GM19372 (cell line): Measurements from ENCODE around the gene ACTN1.
"Not testable (repeated sequence)": the region's sequence is repeated elsewhere in the genome, so short reads cannot be mapped to it uniquely, and the experiment has no call there.

Experiments
- ATAC-seq: cut with Tn5 transposase; IDR thresholded peaks from one replicate; pipeline ENCODE4 v1.9.1; 2021; ENCODE audit warnings: mild to moderate bottlenecking, low read depth, moderate library complexity; ENCODE audit not compliant: unreplicated experiment

ACTN1 gene

GRCh38 chr14:68987653-68988036 is 8.5 kb upstream of the ACTN1 start:
- no peak for ATAC-seq

GRCh38 chr14:68986926-68987652 is 8.0 kb upstream of the ACTN1 start:
- ATAC-seq: no peak

DNA sequence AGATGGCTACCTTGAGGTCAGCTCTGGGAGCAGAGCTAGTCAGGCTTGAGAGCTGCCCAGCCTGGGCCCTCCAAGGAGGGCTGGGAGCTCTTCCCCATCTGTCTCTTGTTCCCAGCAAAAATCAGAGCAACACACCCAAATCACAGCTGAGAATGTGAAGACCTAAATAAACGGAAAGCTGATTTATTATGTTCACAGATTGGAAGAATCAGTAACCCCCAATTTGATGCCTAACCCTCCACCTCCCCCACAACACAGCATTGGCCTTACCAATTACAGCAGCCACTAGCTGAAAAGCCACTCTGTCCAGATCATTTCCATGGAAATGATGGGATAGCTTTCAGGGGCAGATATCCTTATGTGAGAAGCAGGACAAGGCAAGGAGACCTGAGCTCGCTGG is 7.1 kb upstream of the ACTN1 start:
- no peak for ATAC-seq

DNA sequence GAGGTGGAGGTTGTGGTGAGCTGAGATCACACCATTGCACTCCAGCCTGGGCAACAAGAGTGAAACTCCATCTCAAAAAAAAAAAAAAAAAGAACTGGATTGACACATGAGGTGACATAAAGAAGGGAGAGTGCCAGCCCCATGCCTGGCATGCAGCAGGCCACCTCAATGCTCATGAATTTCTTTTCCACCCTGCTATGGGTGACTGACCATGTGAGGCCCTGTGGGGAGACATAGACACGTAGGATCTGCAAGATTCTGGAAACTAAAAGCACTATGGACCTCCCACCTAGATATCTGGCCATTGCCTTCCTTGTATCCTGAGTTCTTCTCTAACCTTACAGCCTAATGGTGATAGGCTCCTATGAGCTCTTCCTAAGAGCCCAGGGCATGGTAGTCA is 5.6 kb upstream of the ACTN1 start:
- ATAC-seq: no peak

GRCh38 chr14:68983191-68983590 is 4.1 kb upstream of the ACTN1 start:
- ATAC-seq: no peak

DNA sequence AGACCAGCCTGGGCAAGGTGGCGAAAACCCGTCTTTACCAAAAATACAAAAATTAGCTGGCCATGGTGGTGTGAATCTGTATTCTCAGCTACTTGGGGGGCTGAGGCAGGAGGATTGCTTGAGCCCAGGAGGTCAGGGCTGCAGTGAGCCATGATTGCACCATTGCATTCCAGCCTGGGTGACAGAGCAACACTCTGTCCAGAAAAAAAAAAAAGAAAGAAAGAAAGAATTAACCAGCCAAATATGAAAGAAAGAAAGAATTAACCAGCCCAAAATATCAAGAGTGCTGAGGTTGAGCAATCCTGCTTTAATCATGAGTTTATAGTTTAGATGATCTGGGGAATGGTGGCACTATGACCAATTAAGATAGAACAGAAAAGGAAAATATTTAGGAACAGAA is 3.5 kb upstream of the ACTN1 start:
- ATAC-seq: no peak

- ATAC-seq: no peak
These were observed 2.5 kb upstream of the ACTN1 start for GRCh38 chr14:68981539-68981976.

DNA sequence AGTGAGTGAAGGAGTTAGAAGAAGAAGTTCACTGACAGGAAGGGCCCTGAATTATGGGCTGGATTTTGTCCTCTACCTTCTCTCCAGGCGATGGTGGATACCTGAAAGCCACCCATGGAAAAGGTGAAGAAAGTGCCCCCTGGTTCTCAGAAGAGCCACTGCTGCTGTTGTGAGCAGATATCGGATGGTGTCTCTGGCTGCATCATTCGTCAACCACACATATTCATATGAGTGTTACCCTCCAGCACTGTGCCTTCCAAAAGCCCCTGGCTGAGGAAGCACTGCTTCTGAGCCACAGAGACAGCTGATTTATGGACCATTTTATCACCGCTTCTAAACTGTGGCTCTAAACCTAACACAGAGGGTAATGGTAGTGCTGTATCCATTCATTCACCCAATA is 2.0 kb upstream of the ACTN1 start:
- no peak for ATAC-seq

DNA sequence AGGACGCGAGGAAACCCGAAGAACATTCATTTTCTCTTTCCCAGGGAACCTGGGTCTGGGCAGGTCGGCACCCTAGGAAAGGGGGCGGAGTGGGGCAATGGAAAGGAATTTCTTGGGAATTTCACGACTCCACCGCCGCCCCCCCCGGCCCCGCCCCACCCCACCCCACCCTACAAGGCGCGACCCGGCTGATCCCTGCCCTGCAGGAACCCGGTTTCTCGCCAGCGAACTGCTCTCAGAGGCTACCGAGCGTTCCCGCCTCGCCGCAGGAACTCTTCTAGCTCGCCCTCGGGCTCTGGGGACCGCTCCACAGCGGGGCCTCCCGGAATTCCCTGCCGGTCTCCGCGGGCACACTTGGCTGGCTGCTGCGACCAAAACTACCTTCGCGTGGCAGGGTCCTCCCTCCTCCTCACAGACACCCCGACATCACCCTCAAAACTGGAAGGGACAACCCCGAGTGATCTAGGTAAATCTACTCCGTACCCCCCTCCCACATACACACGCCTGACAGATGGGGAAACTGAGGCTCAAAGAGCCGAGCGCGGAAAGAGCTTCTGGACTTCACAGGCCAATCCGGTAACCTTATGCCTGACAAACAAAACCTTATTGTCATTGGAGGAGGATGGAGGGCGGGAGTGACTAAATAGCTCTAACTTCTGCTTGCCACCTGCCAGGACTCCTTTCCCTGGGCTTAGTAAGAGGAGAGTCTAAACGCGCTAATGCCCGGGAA is 785 bp upstream of the ACTN1 start:
- ATAC-seq: no peak

DNA sequence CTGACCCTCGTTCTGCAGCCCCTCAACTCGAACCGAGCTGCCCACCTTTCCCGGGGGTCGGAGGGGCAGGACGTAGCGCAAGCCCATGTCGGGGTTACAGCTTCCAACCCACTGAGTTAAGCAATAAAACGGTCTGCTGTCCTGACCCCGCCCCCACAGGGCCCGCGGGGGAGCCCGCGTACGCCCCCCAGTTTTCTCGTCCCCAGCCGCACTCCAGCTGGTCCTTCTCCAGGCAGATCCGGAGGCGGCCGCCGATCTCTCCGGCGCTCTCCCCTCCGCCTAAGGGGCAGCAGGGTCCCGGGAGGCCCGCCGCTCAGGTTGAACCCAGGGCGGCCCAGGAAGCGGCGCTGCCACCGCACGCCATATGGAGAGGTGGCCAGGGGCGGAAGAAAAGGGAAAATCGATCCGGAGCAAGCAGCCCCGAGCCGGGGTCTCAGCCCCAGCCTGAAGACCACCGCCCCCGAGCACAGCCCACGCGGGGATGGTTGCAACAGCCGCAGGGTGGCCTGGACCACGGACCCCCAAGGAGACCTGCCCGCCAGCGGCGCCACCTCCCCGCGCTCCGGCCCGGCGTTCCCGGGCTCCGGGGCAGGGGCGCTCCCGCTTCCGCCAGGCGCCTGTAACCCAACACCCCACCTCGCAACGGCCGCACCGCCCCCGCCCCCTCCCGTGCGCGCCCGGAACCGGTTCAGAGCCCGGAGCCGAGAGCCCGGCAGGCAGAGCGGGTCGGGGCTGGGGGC is 760 bp downstream of the ACTN1 start:
- ATAC-seq: no peak

DNA sequence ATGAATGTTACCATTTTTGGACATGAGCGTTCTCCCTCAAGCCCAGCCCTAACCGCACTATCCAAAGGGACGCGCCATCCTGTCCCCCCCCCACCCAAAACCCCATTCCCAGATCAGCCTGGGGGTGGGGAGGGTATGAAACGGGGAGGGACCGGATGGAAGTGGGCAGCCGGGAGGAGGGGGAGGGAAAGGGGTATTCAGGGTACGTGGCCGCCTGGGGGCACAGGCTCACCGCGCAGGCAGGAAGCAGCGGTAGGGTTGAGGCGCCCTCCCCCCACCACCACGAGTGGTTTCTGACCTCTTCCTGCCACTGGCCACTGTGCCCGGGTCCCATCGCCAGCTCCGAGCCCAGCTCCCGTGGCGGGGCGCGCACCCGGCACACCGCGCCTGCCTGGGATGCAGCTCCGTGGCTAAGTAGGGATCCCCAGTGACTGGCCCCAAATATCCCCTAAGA is 1.4 kb downstream of the ACTN1 start:
- ATAC-seq: no peak

- no peak for ATAC-seq
These were observed 1.9 kb downstream of the ACTN1 start for GRCh38 chr14:68977180-68977717.

GRCh38 chr14:68976160-68977067 is 2.7 kb downstream of the ACTN1 start:
- ATAC-seq: no peak

- ATAC-seq: no peak
These were observed 3.4 kb downstream of the ACTN1 start for GRCh38 chr14:68975667-68976066.

GRCh38 chr14:68974759-68975347 is 4.2 kb downstream of the ACTN1 start:
- ATAC-seq: no peak

GRCh38 chr14:68973639-68974038 is 5.5 kb downstream of the ACTN1 start:
- ATAC-seq: no peak

DNA sequence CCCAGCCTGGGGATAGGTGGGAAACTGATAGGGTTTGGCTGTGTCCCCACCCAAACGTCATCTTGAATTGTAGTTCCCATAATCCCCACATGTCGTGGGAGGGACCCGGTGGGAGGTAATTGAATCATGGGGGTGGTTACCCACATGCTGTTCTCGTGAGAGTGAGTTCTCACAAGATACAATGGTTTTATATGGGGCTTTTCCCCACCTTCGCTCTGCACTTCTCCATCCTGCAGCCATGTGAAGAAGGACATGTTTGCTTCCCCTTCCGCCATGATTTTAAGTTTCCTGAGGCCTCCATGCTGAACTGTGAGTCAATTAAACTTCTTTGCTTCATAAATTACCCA is 5.9 kb downstream of the ACTN1 start:
- not testable (repeated sequence) for ATAC-seq

- no peak for ATAC-seq
These were observed 6.4 kb downstream of the ACTN1 start for GRCh38 chr14:68972507-68973218.

GRCh38 chr14:68971411-68972035 is 7.6 kb downstream of the ACTN1 start:
- ATAC-seq: no peak
